WERI-Rb-1 (cell line): ENCODE data around the gene CRABP2.

Experiments used
- DNase-seq: peaks from one replicate; pipeline ENCODE4 v3.0.0-alpha.2; 2020
- H3K27ac ChIP-seq: fragments of 250-450 bp; sonication (Bioruptor Pico); 2 replicates; pipeline ENCODE4 v1.5.1; 2020; ENCODE audit warnings: mild to moderate bottlenecking, moderate library complexity
- H3K27me3 ChIP-seq: fragments of 250-450 bp; sonication (Bioruptor Pico); 2 replicates; pipeline ENCODE4 v1.5.1; 2021; ENCODE audit warnings: mild to moderate bottlenecking, low read depth, moderate library complexity; ENCODE audit not compliant: insufficient read depth, severe bottlenecking
- H3K36me3 ChIP-seq: fragments of 250-450 bp; sonication (Bioruptor Pico); 2 replicates; pipeline ENCODE4 v1.5.1; 2020; ENCODE audit warnings: mild to moderate bottlenecking, moderate library complexity
- H3K4me3 ChIP-seq: 2 replicates; pipeline ENCODE4 v1.5.1; 2011; ENCODE audit warnings: low read depth, mild to moderate bottlenecking, control low read depth, low read length
- H3K9me3 ChIP-seq: fragments of 250-450 bp; sonication (Bioruptor Pico); 2 replicates; pipeline ENCODE4 v1.5.1; 2021; ENCODE audit warnings: mild to moderate bottlenecking, moderate library complexity; ENCODE audit not compliant: severe bottlenecking
- TF ChIP-seq, protein P1 (sequence below): IDR thresholded peaks from 2 replicates; pipeline ENCODE4 v1.5.1; 2011; ENCODE audit warnings: low read depth, mild to moderate bottlenecking, control low read depth, inconsistent platforms, low read length

Gene CRABP2

DNA sequence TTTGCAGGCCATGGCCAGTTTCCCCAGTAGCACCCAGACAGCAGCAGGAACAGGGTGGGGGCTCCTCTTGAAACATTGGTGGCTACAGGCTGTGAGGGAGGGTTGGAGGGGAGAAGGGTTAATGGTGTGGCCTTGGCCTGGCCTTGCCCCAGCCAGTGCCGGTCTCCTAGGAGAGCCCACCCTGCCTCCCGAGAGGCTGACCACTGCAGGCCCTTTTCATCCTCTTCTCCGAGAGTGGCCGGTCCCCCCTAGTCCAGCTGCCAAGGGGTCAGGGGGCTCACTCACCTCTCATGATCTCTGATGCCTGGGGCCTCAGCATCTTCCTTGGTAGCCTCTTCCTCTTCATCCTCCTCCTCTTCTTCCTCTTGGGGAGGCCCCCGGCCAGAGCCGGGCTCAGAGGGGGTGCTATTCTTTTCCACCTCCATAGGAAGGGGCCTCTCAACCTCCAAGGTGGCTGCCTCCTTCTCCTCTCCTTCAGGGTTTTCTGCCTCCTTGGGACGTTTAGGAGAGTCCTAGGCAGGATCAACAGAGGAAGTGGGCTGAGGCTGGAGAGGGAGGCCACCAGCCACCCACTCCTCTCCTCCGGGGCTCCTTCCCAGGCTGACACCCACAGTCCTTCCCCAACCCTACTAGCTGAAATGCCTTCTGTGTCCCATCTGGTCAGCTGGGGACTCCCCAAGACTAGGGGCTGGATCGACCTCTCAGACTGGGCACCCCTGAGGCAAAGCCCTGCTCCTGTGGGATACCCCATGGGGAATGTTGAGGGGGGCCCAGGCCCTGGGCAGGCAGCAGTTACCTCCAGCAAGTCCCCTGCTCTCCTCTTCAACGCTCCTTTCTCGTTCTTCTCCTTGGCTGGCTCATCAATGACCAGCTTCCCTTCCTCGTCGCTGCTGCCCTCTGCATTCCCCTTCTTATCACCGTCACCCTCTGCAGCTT lies 38.3 kb upstream of the CRABP2 start:
- Histone ChIP-seq H3K27ac (peak overlapping the region; percentile 35), H3K36me3 (peaks cover 58% of the 10 kb centered on the region), H3K9me3 (no peaks in the 10 kb centered on the region), H3K4me3 (no peak overlapping the region), H3K27me3 (no peaks in the 10 kb centered on the region)
- DNase-seq, result no peak
- TF ChIP-seq, protein P1, sequence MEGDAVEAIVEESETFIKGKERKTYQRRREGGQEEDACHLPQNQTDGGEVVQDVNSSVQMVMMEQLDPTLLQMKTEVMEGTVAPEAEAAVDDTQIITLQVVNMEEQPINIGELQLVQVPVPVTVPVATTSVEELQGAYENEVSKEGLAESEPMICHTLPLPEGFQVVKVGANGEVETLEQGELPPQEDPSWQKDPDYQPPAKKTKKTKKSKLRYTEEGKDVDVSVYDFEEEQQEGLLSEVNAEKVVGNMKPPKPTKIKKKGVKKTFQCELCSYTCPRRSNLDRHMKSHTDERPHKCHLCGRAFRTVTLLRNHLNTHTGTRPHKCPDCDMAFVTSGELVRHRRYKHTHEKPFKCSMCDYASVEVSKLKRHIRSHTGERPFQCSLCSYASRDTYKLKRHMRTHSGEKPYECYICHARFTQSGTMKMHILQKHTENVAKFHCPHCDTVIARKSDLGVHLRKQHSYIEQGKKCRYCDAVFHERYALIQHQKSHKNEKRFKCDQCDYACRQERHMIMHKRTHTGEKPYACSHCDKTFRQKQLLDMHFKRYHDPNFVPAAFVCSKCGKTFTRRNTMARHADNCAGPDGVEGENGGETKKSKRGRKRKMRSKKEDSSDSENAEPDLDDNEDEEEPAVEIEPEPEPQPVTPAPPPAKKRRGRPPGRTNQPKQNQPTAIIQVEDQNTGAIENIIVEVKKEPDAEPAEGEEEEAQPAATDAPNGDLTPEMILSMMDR, result no peak

DNA sequence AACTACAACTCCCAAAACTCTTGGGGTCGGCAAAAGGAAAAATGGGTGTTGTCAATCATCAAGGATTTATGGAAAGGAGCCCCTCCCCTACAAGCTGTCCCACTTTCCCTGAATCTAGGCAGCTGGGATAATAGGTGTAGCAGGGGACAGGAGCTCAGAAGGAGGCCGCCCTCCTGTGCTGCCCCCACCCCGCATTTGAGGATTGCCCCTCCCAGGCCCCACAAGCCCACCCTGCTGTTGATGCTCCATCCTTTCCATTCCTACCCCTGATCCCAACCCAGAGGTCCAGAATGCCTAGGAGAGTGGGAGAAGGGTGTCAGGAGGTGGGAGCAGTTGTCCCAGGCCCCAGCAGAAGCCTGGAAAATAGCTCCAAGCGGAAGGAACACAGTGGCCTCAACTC lies 37.4 kb upstream of the CRABP2 start:
- peaks cover 56% of the 10 kb centered on the region for H3K36me3 ChIP-seq
- H3K4me3 ChIP-seq, result no peak overlapping the region
- no peaks in the 10 kb centered on the region for H3K9me3 ChIP-seq
- no peak for DNase-seq
- no peaks in the 10 kb centered on the region for H3K27me3 ChIP-seq
- peak overlapping the region; percentile 35 for H3K27ac ChIP-seq
- TF ChIP-seq, protein P1, result no peak

DNA sequence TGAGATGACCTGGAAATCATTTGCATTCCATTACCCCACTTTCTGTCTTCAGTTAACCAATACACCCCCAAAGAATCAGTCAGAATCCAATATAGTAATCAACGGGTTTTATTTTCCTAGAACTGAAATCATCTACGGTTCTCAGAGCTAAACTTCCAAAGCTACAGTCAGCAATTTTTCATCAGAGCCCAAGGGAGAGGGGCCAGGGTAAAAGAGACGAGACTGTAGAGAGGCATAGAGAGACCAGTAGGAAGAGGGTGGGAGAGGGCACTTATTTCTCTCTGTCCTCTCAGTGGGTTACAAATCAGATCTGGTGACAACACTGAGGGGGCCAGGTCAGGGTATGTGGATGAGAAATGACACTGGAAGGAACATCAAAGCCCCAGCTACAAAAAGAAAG lies 36.6 kb upstream of the CRABP2 start:
- Histone ChIP-seq H3K9me3 (no peaks in the 10 kb centered on the region), H3K27ac (peak overlapping the region; percentile 65), H3K4me3 (no peak overlapping the region), H3K36me3 (peaks cover 59% of the 10 kb centered on the region), H3K27me3 (no peaks in the 10 kb centered on the region)
- no peak for DNase-seq
- TF ChIP-seq, protein P1, result no peak

DNA sequence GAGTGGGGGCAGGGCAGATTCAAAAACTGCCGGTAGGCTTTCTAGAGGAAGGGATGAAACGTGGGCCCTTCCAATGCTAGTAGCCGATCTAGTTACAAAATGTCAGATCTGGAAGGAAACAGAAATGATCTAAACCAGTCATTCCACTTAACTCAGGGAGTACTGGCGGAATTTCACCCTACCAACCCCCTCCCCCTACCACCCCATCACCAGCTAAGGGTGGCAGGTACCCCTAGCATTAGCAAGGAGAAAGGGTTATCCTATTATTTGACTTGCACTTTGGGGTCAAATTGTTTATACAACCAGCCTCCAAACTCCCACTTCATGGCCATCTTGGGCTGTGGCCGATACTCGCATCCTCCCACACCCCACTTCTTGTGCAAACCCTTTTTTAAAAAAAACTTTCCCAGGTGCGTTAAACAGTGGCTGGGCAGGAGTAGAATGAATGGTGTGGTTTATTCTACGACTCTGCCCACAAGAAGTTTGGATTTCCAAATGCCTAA lies 36.1 kb upstream of the CRABP2 start:
- peak overlapping the region; percentile 15 for H3K4me3 ChIP-seq

DNA sequence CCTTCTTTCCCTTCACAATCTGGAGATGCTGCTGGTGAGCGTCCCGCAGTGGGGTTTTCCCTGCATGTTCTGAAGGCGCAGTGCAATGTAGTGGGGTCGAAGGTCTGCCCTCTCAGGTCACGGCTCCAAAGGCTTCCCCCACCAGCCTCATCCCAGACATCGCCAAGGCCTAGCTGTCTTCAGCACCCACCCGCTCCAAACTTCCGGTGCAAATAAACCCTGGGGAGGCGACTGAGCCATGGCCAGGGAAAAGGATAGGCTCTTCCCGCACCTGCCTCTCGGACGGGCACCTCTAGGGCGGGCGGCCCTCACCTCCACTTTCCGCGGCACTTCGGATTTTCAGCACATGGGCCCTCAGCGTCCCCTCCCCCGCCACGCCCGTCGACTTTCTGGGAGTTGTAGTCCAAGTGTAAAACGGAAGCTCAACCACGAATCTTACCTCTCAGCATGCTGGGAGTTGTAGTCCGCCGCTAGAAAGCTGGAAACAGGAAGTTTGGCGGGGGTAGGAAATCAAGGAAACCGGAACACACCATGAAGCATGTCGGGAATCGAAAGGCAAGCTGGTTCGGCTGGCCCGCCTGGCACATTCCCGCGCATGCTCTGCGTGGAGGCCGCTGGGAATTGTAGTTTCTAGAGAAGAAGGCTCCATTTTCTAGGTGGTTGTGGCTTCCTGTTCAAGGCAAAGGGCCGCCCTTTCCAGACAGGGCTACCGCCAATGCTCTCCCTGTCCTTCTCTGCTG lies 35.5 kb upstream of the CRABP2 start, which contains the start of gene MRPL24:
Gene MRPL24 (minus strand): TSS at position 348 of the 740 bp plus-strand sequence. CDS start 2,384 bp downstream, outside the sequence.
- peak within 1 kb of the TSS; percentile 77 for H3K27ac ChIP-seq
- H3K9me3 ChIP-seq, result no peaks in the 10 kb centered on the region
- H3K4me3 ChIP-seq, result peak within 1 kb of the TSS; percentile 67
- peak; percentile 100 for DNase-seq
- TF ChIP-seq, protein P1, result no peak
- H3K27me3 ChIP-seq, result no peaks in the 10 kb centered on the region
- H3K36me3 ChIP-seq, result peaks cover 63% of the 10 kb centered on the region

More for the DNA sequence above, 36.1 kb upstream of the CRABP2 start:
- no peaks in the 10 kb centered on the region for H3K27me3 ChIP-seq
- no peaks in the 10 kb centered on the region for H3K9me3 ChIP-seq
- TF ChIP-seq, protein P1, result no peak
- H3K27ac ChIP-seq, result peak overlapping the region; percentile 65
- no peak for DNase-seq
- peaks cover 64% of the 10 kb centered on the region for H3K36me3 ChIP-seq
